Psoas muscle (tissue), 8 donors: Measurements from ENCODE around the gene CERS1. TPM values are rescaled to one million over a fixed set of nuclear protein-coding genes. Genes with fewer than 3 reads are reported as not detected.

ENCODE experiments used
- ATAC-seq, 4 donors: fragments of 200-7000 bp; cut with Tn5 transposase; one replicate each; pipeline ENCODE4 v1.9.1; 2020; ENCODE audit warnings: moderate library complexity in 3 of 4, mild to moderate bottlenecking in 2 of 4
- DNase-seq, 2 donors: peaks; one replicate each; pipeline ENCODE4 v3.0.0-alpha.2; 2020
- H3K27ac ChIP-seq: fragments of 200-600 bp; one replicate; pipeline ENCODE4 v1.8.0; 2022
- H3K27me3 ChIP-seq, 3 donors: fragments of 200-600 bp in 1 of 3; one replicate each; pipeline versions ENCODE4 v1.6.1 to v1.8.0; 2013 to 2022; ENCODE audit warnings: low read length in 2 of 3, mild to moderate bottlenecking in 2 of 3, moderate library complexity in 1 of 3; ENCODE audit not compliant: insufficient read depth in 3 of 3
- H3K36me3 ChIP-seq, 2 donors: fragments of 200-600 bp in 1 of 2; one replicate each; pipeline versions ENCODE4 v1.6.1 to v1.8.0; 2013 to 2022; ENCODE audit warnings: low read depth in 1 of 2, mild to moderate bottlenecking in 1 of 2, moderate library complexity in 1 of 2; ENCODE audit not compliant: insufficient read depth in 1 of 2
- H3K4me1 ChIP-seq: fragments of 200-600 bp; one replicate; pipeline ENCODE4 v1.8.0; 2022
- H3K4me3 ChIP-seq: fragments of 200-600 bp; one replicate; pipeline ENCODE4 v1.8.0; 2022; ENCODE audit warnings: mild to moderate bottlenecking
- H3K9me3 ChIP-seq: fragments of 200-600 bp; one replicate; pipeline ENCODE4 v1.8.0; 2022
- WGBS, 3 donors: extraction: QIAGEN DNeasy Blood & Tissue Kit; methylation state at CpG; one replicate each; pipeline versions ENCODE4 v1.1.6 to v1.1.7; 2013; 5-methylcytosine and 5-hydroxymethylcytosine counted together
- intact Hi-C, 2 donors: fragments of 100-400 bp; cut with DNase I; formaldehyde crosslinking; loops; one replicate each; pipeline versions ENCODE4 v1.11.0 to v1.14.2; 2022
- polyA plus RNA-seq, 3 donors: library from polyadenylated mRNA; stranded (reverse); fragments of 200-250 nt; gene quantifications; one replicate each; pipeline ENCODE4 v1.2.3, GENCODE V29; 2013
- total RNA-seq, 4 donors: library from RNA; stranded (reverse); fragmentation: NEBNext Ultra II Directional in 2 of 4; extraction: Animal tissue kit (Norgen Biotek cat#: 25700) in 2 of 4; gene quantifications; one replicate each; pipeline versions ENCODE4 v1.2.1 to v1.2.4, GENCODE V29; 2021 to 2023
- TF ChIP-seq, protein P1 (sequence below): fragments of 200-600 bp; IDR thresholded peaks from one replicate; pipeline ENCODE4 v1.8.0; 2022; ENCODE audit warnings: antibody characterized with exemption
- donor health status: healthy with polysubstance abuse.
- donor health status: DM: no; HTN: no; CAD: no; lungs with moderate emphysema.
- donor health status: Bipolar disorder and iron deficiency.
- donor health status: healthy.
- donor health status: DM: yes; HTN: yes; CAD: no.
- donor health status: DM: no; HTN: no; CAD: no.
- donor health status: DM: no; HTN: no; CAD: no.
- donor health status: DM: yes; HTN: yes; CAD: no.

CERS1 gene
- total and polyA plus RNA-seq, 7 donors, result 2.1 to 6.4 (median 4.5) TPM

DNA sequence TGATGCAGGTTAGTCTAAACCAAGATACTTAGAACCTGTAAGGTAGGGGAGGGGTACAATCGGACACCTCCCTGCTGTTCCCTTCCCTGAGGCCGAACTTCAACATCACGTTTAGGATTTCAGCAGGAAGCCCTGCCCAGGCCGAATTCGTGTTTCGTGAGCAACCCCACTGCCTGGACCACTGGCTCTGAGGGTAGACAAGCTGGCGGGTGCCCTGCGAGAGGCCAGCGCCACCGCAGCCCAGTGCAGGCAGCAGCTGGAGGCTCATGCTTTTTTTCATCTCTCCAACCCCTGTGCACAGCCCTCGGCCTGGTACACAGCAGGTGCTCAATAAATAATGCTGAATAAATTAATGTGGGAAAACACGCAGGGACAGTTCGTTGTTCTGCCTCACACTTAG lies 37.3 kb upstream of the CERS1 start:
- intact Hi-C loops, result no loop called here
- Histone ChIP-seq H3K27me3 (no peaks in the 10 kb centered on the region), H3K9me3 (no peaks in the 10 kb centered on the region), H3K4me1 (no peaks in the 10 kb centered on the region), H3K27ac (no peak overlapping the region), H3K4me3 (no peak overlapping the region), H3K36me3 (peaks cover under 1 to 90% of the 10 kb centered on the region in 2 donors)
- DNase-seq (no peak), ATAC-seq (no peak)
- TF ChIP-seq, protein P1, sequence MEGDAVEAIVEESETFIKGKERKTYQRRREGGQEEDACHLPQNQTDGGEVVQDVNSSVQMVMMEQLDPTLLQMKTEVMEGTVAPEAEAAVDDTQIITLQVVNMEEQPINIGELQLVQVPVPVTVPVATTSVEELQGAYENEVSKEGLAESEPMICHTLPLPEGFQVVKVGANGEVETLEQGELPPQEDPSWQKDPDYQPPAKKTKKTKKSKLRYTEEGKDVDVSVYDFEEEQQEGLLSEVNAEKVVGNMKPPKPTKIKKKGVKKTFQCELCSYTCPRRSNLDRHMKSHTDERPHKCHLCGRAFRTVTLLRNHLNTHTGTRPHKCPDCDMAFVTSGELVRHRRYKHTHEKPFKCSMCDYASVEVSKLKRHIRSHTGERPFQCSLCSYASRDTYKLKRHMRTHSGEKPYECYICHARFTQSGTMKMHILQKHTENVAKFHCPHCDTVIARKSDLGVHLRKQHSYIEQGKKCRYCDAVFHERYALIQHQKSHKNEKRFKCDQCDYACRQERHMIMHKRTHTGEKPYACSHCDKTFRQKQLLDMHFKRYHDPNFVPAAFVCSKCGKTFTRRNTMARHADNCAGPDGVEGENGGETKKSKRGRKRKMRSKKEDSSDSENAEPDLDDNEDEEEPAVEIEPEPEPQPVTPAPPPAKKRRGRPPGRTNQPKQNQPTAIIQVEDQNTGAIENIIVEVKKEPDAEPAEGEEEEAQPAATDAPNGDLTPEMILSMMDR, result no peak
- 89 to 90% (median 90%) methylated on average over 13 of the region's 13 CpGs for WGBS, 3 donors

DNA sequence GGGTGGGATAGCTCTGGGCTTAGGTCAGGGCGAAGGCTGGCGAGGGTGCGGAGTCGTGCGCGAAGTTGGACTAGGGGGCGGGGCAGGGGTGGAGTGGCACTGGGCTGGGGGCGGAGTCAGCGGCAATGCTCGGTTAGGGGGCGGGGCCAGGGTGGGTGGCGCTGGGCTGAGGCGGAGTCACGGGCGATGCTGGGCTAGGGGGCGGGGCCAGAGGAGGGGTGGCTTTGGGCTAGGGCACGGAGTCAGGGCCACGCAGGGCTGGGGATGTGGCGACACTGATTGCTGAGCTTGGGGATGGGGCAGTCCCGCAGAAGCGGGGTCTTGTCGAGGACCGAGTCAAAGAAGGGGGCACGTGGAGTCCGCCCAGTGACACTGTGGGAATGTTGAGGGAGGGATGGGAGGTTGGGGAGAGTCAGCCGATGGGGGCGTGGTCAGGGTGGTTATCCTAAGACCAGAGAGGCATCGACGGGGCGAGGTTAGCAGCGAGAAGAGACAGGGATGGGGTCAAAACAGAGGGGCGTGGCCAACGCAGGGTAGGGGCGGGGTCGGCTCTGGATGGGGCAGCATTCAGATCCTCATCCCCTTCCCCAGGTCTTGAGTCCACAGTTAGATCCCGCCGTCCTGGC lies 36.4 kb upstream of the CERS1 start:
- Histone ChIP-seq H3K27ac (no peak overlapping the region), H3K4me1 (no peaks in the 10 kb centered on the region), H3K9me3 (no peaks in the 10 kb centered on the region), H3K27me3 (no peaks in the 10 kb centered on the region), H3K36me3 (peaks cover 4 to 90% of the 10 kb centered on the region in 2 donors), H3K4me3 (no peak overlapping the region)
- ATAC-seq (peak; percentile 81 to 92 (median 87)), DNase-seq (peak; percentile 81 to 91)
- intact Hi-C loops, result no loop called here
- TF ChIP-seq, protein P1, result no peak
- WGBS, 3 donors, result 51 to 59% (median 56%) methylated on average over 32 to 37 of the region's 37 CpGs

DNA sequence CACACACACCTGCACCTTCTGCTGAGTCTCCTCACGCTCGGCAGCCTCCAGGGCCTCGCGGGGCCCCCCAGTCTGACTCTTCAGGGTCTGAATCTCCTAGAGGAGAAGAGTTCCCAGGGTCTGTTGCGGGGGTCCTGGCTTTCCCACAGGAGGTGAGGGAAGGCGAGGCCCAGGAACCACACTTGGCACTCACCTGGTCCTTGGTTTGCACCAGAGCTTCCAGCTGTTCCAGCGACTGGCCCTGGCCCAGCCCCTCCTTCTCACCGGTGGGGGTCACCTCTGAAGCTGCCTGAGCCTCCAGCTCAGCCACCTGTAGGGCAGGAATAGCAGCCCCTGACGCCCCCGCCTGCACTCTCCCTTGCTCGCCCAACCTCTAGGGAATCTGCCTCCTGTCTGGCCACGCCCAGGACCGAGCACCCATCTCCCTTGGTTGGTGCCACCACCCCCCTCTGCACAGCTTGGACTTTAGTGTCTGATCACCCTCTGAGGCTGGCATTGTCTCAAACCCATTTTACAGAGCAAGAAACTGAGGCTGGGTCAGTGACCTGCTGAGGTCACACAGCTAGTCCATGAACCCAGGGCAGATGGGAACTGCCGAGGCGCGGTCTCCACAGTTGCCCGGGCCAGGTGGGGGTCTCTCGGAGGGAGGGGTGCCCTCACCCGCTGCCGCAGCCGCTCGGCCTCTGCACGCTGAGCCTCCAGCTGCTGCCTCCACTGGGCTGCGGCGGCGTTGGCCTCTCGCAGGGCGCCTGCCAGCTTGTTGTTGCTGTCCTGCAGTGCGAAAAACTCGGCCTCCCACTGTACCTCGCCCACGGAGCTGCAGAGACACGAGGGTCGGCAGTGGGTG lies 35.6 kb upstream of the CERS1 start:
- Histone ChIP-seq H3K27me3 (no peaks in the 10 kb centered on the region), H3K36me3 (peaks cover 4 to 90% of the 10 kb centered on the region in 2 donors), H3K4me1 (no peaks in the 10 kb centered on the region), H3K9me3 (no peaks in the 10 kb centered on the region), H3K4me3 (no peak overlapping the region), H3K27ac (no peak overlapping the region)
- TF ChIP-seq, protein P1, result no peak
- 85 to 87% (median 87%) methylated on average over 34 of the region's 34 CpGs for WGBS, 3 donors
- DNase-seq, result no peak
- intact Hi-C loops, result no loop called here
- ATAC-seq, result no peak

DNA sequence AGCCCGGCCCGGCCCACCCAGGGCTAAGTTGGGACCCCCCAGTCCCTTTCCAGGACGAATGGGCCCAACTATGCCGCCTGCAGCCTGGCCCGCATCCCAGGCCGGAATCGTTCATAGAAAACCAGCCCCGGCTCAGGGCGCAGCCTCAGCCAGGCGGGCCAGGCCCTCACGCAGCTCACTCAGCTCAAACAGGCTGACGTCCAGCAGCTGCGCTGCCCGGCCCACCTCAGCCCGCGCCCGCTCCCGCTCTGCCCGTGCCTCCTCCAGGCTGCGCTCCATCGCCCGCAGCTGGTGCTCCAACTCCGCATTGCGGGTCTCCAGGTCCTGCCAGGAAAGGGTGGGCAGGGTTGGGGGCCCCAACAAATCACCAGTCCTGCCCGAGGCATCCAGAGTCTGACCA lies 33.4 kb upstream of the CERS1 start:
- Histone ChIP-seq H3K36me3 (peaks cover 9 to 90% of the 10 kb centered on the region in 2 donors), H3K27me3 (no peaks in the 10 kb centered on the region), H3K4me3 (no peak overlapping the region), H3K4me1 (no peaks in the 10 kb centered on the region), H3K9me3 (no peaks in the 10 kb centered on the region), H3K27ac (no peak overlapping the region)
- 84 to 88% (median 85%) methylated on average over 24 to 25 of the region's 25 CpGs for WGBS, 3 donors
- intact Hi-C loops, result no loop called here
- TF ChIP-seq, protein P1, result no peak
- DNase-seq, result no peak
- no peak for ATAC-seq
